ENCODE measurements around the gene CAMSAP3. TPM values are rescaled to one million over a fixed set of nuclear protein-coding genes. Genes with fewer than 3 reads are reported as not detected.
"Not testable (repeated sequence)": the region's sequence is repeated elsewhere in the genome, so short reads cannot be mapped to it uniquely, and the experiment has no call there.

CAMSAP3 gene
- total RNA-seq, 4 donors from 2014 or later, result 0.11 to 0.42 (median 0.18) TPM

DNA sequence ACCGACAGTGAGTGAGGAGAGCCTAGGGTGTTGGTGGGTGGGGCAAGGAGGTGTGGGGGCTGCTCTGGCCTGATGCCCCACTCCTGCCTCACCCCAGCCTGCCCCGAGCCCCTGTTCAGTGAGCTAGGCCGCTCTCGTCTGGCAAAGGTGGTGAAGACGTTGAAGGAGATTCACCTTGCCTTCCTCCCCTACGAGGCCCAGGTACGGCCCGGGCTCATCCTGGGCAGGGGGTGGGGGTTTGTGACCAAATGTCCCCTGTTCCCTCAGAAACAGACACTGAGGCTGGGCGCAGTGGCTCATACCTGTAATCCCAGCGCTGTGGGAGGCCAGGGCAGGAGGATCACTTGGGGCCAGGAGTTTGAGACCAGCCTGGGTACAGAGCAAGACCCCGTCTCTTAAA lies 45.1 kb downstream of the CAMSAP3 start:
- intact Hi-C loops (cut with DNase I), result no loop called here
- 90% methylated on average over 9 of the region's 11 CpGs for WGBS
- no peaks in the 10 kb centered on the region for H3K36me3 ChIP-seq

GRCh38 chr19:7641290-7642276 lies 45.9 kb downstream of the CAMSAP3 start:
- DNase-seq (ENCODE audit: extremely low spot score), result no peak
- intact Hi-C loops (cut with DNase I), result no loop called here
- H3K4me3 ChIP-seq, result no peak overlapping the region
- no peaks in the 10 kb centered on the region for H3K9me3 ChIP-seq
- H3K36me3 ChIP-seq, result no peaks in the 10 kb centered on the region
- peaks cover 0 to 94% (median 20%) of the 10 kb centered on the region in 4 donors for H3K27me3 ChIP-seq
- TF ChIP-seq POLR2AphosphoS5 (IDR thresholded peaks at IDR 0.05) (no peak), POLR2A (IDR thresholded peaks at IDR 0.05; ENCODE audit: low read depth) (no peak), CTCF (IDR thresholded peaks at IDR 0.05) (no peak), EP300 (IDR thresholded peaks at IDR 0.05) (no peak)
- no peak overlapping the region for H3K27ac ChIP-seq (replicated peaks in 1 of 4)
- WGBS, result 84% methylated on average over 38 of the region's 43 CpGs
- H3K4me1 ChIP-seq, result peaks cover 0 to 10% (median 5%) of the 10 kb centered on the region in 4 donors

More for the DNA sequence above, 45.1 kb downstream of the CAMSAP3 start:
- Histone ChIP-seq H3K4me1 (peaks cover 0 to 11% (median 5%) of the 10 kb centered on the region in 4 donors), H3K4me3 (no peak overlapping the region), H3K27ac (replicated peaks in 1 of 4) (no peak overlapping the region), H3K9me3 (no peaks in the 10 kb centered on the region), H3K27me3 (peaks cover 0 to 94% (median 22%) of the 10 kb centered on the region in 4 donors)
- TF ChIP-seq CTCF (IDR thresholded peaks at IDR 0.05) (no peak), EP300 (IDR thresholded peaks at IDR 0.05) (no peak), POLR2A (IDR thresholded peaks at IDR 0.05; ENCODE audit: low read depth) (no peak), POLR2AphosphoS5 (IDR thresholded peaks at IDR 0.05) (no peak)
- no peak for DNase-seq (ENCODE audit: extremely low spot score)

DNA sequence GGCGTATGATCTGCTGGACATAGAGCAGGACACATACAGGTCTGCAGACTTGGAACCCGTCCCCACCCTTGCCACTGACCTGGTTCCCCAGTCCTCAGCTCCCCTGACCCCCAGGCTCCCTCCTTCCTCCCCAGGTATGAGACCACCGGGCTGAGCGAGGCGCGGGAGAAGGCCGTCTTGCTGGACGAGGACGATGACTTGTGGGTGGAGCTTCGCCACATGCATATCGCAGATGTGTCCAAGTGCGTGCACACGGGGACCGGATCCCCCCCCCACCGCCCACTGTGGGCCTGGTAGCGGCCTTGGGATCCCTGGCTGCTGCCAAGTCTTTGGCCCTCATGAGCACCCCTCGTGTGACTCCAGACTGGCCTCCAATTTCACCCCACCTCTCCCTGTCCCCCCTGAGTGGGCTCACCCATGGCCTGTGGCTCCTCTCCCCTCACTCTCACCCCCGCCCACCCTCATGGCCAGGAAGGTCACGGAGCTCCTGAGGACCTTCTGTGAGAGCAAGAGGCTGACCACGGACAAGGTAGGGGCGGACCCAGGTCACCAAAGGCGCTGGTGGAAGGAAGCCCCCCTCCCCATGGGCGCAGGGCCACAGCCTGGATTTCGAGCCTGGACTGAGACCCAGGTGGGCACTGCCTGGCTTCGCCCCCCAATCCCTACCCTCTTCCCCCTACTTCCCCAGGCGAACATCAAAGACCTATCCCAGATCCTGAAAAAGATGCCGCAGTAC lies 46.8 kb downstream of the CAMSAP3 start:
- TF ChIP-seq POLR2A (IDR thresholded peaks at IDR 0.05; ENCODE audit: low read depth), result no peak
- no peak for TF ChIP-seq POLR2AphosphoS5 (IDR thresholded peaks at IDR 0.05)
- TF ChIP-seq CTCF (IDR thresholded peaks at IDR 0.05), result no peak
- no peak for TF ChIP-seq EP300 (IDR thresholded peaks at IDR 0.05)
- Histone ChIP-seq H3K9me3 (no peaks in the 10 kb centered on the region), H3K27ac (replicated peaks in 1 of 4) (no peak overlapping the region), H3K4me3 (no peak overlapping the region), H3K36me3 (no peaks in the 10 kb centered on the region), H3K4me1 (peaks cover 0 to under 1% (median 0%) of the 10 kb centered on the region in 4 donors), H3K27me3 (peaks cover 0 to 94% (median 12%) of the 10 kb centered on the region in 4 donors)
- intact Hi-C loops (cut with DNase I), result no loop called here
- no peak for DNase-seq (ENCODE audit: extremely low spot score)
- 85% methylated on average over 22 of the region's 27 CpGs for WGBS

DNA sequence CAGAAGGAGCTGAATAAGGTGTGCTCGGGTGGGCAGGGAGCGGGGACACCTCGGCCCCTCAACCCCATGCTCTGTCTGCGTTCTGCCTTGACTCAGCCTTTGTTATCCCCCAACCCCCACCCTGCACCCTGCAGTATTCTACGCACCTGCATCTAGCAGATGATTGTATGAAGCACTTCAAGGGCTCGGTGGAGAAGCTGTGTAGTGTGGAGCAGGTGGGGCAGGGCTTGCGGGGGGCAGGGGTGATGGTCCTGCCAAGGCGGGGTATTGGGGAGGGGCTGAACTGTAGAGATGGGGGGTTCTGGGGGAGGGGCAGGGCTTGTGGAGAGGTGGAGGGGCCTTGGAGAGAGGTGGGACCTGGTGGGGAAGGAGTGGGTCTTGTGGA lies 47.4 kb downstream of the CAMSAP3 start:
- intact Hi-C loops (cut with DNase I), result no loop called here
- Histone ChIP-seq H3K4me1 (no peaks in the 10 kb centered on the region), H3K36me3 (no peaks in the 10 kb centered on the region), H3K27me3 (peaks cover 0 to 91% (median 6%) of the 10 kb centered on the region in 4 donors), H3K9me3 (no peaks in the 10 kb centered on the region), H3K4me3 (no peak overlapping the region), H3K27ac (replicated peaks in 1 of 4) (no peak overlapping the region)
- no peak for TF ChIP-seq POLR2A (IDR thresholded peaks at IDR 0.05; ENCODE audit: low read depth)
- no peak for TF ChIP-seq EP300 (IDR thresholded peaks at IDR 0.05)
- TF ChIP-seq POLR2AphosphoS5 (IDR thresholded peaks at IDR 0.05), result no peak
- TF ChIP-seq CTCF (IDR thresholded peaks at IDR 0.05), result no peak
- no peak for DNase-seq (ENCODE audit: extremely low spot score)
- 81% methylated on average over 8 of the region's 8 CpGs for WGBS

GRCh38 chr19:7643629-7644549 lies 48.2 kb downstream of the CAMSAP3 start:
- DNase-seq (ENCODE audit: extremely low spot score); H3K9me3 ChIP-seq; H3K4me1 ChIP-seq; H3K27ac ChIP-seq (replicated peaks in 1 of 4); H3K36me3 ChIP-seq; intact Hi-C loops (cut with DNase I); H3K4me3 ChIP-seq: not testable (repeated sequence)
- H3K27me3 ChIP-seq, result peaks cover 0 to 88% (median 4%) of the 10 kb centered on the region in 4 donors
- 80% methylated on average over 9 of the region's 10 CpGs for WGBS

All from esophagus muscularis mucosa (tissue), 4 donors.